ENCODE measurements around the gene ITIH5. TPM values are rescaled to one million over a fixed set of nuclear protein-coding genes. Genes with fewer than 3 reads are reported as not detected.
"Not testable (repeated sequence)": the region's sequence is repeated elsewhere in the genome, so short reads cannot be mapped to it uniquely, and the experiment has no call there.

ITIH5 gene
- total and polyA plus RNA-seq, 8 donors, result 4.0 to 28.6 (median 14.6) TPM

DNA sequence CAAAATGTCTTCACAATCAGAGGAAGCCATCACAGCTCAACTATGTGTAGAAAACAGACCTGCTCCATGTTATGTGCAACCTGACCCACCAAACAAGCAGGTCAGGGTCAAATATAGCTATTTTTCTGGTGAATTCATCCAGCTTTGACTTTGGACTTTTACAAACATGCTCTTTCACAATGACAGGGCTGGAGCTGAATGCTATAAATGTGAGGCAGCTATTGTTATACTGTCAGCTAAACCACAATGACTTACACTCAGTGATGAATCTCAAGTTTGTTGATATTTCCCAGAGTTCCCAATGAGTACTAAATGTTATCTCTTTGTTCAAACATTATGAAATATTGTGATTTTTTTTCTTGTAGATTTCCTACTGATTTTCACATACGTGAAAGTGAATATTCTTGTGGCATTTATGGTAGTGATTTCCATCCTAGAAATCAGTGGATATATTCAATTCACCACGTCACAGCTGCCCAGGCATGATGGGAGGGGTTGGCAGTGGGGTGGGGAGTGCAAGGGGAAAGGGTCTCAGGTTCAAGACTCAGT lies 33.9 kb upstream of the ITIH5 start:
- DNase-seq, result peak in 1 of 2 donors; percentile 60
- Histone ChIP-seq H3K36me3 (no peaks in the 10 kb centered on the region), H3K4me1 (peaks cover 0 to 19% (median 4%) of the 10 kb centered on the region in 4 donors), H3K4me3 (no peak overlapping the region), H3K27ac (no peak overlapping the region), H3K27me3 (peaks cover 0 to 51% (median 13%) of the 10 kb centered on the region in 3 donors), H3K9me3 (no peaks in the 10 kb centered on the region)
- intact Hi-C loops (cut with DNase I; ENCODE audit: low total_unique reads), result no loop called here
- no peak for TF ChIP-seq POLR2AphosphoS5 (IDR thresholded peaks at IDR 0.05)
- TF ChIP-seq EP300 (IDR thresholded peaks at IDR 0.05), result no peak
- no peak for TF ChIP-seq CTCF (IDR thresholded peaks at IDR 0.05)
- TF ChIP-seq POLR2A (IDR thresholded peaks at IDR 0.05), result no peak
- 26 to 62% (median 46%) methylated on average over 2 of the region's 2 CpGs for WGBS, 5 donors

- H3K36me3 ChIP-seq, result no peaks in the 10 kb centered on the region
- 59 to 82% (median 74%) methylated on average over 7 to 8 of the region's 8 CpGs for WGBS, 5 donors
- no peak for DNase-seq
- peak overlapping the region in 1 of 5 donors; percentile 39 for H3K27ac ChIP-seq
- H3K4me3 ChIP-seq, result no peak overlapping the region
- peaks cover 0 to 19% (median 4%) of the 10 kb centered on the region in 4 donors for H3K4me1 ChIP-seq
- intact Hi-C loops (cut with DNase I; ENCODE audit: low total_unique reads), result no loop called here
- H3K9me3 ChIP-seq, result peaks cover 0 to 12% (median 8%) of the 10 kb centered on the region in 4 donors
- no peak for TF ChIP-seq CTCF (IDR thresholded peaks at IDR 0.05)
- TF ChIP-seq POLR2AphosphoS5 (IDR thresholded peaks at IDR 0.05), result no peak
- no peak for TF ChIP-seq POLR2A (IDR thresholded peaks at IDR 0.05)
- TF ChIP-seq EP300 (IDR thresholded peaks at IDR 0.05), result no peak
- H3K27me3 ChIP-seq, result peaks cover 0 to 32% (median 3%) of the 10 kb centered on the region in 3 donors
Measured at GRCh38 chr10:7697426-7697825, 30.7 kb upstream of the ITIH5 start.

- DNase-seq, result peak; percentile 25 to 81
- peaks cover 0 to 19% (median 4%) of the 10 kb centered on the region in 4 donors for H3K4me1 ChIP-seq
- H3K36me3 ChIP-seq, result no peaks in the 10 kb centered on the region
- TF ChIP-seq POLR2A (IDR thresholded peaks at IDR 0.05) (no peak), POLR2AphosphoS5 (IDR thresholded peaks at IDR 0.05) (peak in 1 of 3 donors; percentile 26)
- intact Hi-C loops (cut with DNase I; ENCODE audit: low total_unique reads), result no loop called here
- 29 to 54% (median 46%) methylated on average over 3 of the region's 3 CpGs for WGBS, 5 donors
- H3K9me3 ChIP-seq, result peaks cover 0 to 20% (median 16%) of the 10 kb centered on the region in 4 donors
- peak overlapping the region in 1 of 5 donors; percentile 24 for H3K27ac ChIP-seq
- peaks cover 0 to 23% (median 0%) of the 10 kb centered on the region in 3 donors for H3K27me3 ChIP-seq
- H3K4me3 ChIP-seq, result no peak overlapping the region
Measured at GRCh38 chr10:7696545-7696944, 29.8 kb upstream of the ITIH5 start.

- DNase-seq; H3K27me3 ChIP-seq; intact Hi-C loops (cut with DNase I; ENCODE audit: low total_unique reads); H3K36me3 ChIP-seq; H3K4me3 ChIP-seq; H3K27ac ChIP-seq: not testable (repeated sequence)
- peaks cover 0 to 34% (median 24%) of the 10 kb centered on the region in 4 donors for H3K9me3 ChIP-seq
- H3K4me1 ChIP-seq, result peaks cover 0 to 19% (median 4%) of the 10 kb centered on the region in 4 donors
Measured at GRCh38 chr10:7693194-7693593, 26.4 kb upstream of the ITIH5 start.

- H3K4me3 ChIP-seq; intact Hi-C loops (cut with DNase I; ENCODE audit: low total_unique reads); H3K27me3 ChIP-seq; H3K36me3 ChIP-seq; H3K27ac ChIP-seq; DNase-seq: not testable (repeated sequence)
- peaks cover 0 to 15% (median 4%) of the 10 kb centered on the region in 4 donors for H3K4me1 ChIP-seq
- H3K9me3 ChIP-seq, result peaks cover 0 to 34% (median 24%) of the 10 kb centered on the region in 4 donors
Measured at GRCh38 chr10:7692368-7692767, 25.6 kb upstream of the ITIH5 start.

DNA sequence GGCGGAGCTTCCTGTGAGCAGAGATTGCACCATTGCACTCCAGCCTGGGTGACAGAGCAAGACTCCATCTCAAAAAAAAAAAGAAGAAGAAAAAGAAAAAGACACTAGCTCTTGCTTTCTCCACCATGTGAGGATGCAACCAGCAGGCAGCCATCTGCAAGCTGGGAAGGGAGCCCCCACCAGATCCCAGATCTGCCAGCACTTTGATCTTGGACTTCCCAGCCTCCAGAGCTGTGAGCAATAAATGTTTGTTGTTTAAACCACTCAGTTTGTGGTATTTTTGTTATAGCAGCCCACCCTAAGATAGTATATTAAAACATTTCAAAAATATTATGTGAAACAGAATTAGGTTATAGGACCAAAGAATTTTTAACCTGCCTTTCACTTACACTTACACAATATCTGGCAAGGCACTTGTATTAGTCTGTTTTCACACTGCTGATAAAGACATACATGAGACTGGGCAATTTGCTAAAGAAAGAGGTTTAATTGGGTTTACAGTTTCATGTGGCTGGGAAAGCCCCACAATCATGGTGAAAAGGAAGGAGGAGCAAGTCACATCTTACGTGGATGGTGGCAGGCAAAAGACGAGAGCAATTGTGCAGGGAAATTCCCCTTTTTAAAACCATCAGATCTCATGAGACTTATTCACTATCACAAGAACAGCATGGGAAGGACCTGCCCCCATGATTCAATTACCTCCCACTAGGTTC lies 24.3 kb upstream of the ITIH5 start:
- DNase-seq; H3K4me1 ChIP-seq; H3K36me3 ChIP-seq; H3K4me3 ChIP-seq; H3K27me3 ChIP-seq; intact Hi-C loops (cut with DNase I; ENCODE audit: low total_unique reads); H3K27ac ChIP-seq: not testable (repeated sequence)
- 63 to 87% (median 76%) methylated on average over 3 of the region's 3 CpGs for WGBS, 5 donors
- peaks cover 0 to 34% (median 24%) of the 10 kb centered on the region in 4 donors for H3K9me3 ChIP-seq
